Measurements from ENCODE around the gene MRPL30. TPM values are rescaled to one million over a fixed set of nuclear protein-coding genes. Genes with fewer than 3 reads are reported as not detected.
"Not testable (repeated sequence)": the region's sequence is repeated elsewhere in the genome, so short reads cannot be mapped to it uniquely, and the experiment has no call there.

Gene MRPL30
- total RNA-seq, 2 donors from 2014 or later = 19.3 to 22.4 TPM

- no peak for DNase-seq (ENCODE audit: low spot score)
- no peak overlapping the region for H3K27ac Mint-ChIP-seq
- peaks cover 6% of the 10 kb centered on the region for H3K36me3 Mint-ChIP-seq
- H3K9me3 Mint-ChIP-seq = no peaks in the 10 kb centered on the region
- no peak for ATAC-seq
- H3K4me3 Mint-ChIP-seq = no peak overlapping the region
- peaks cover 0 to 3% of the 10 kb centered on the region in 2 donors for H3K4me1 Mint-ChIP-seq (ENCODE audit: low read depth in 2 of 2)
- H3K27me3 Mint-ChIP-seq = no peaks in the 10 kb centered on the region
These were observed 21.1 kb downstream of the MRPL30 start for GRCh38 chr2:99201959-99202678.

GRCh38 chr2:99205491-99205890, 24.5 kb downstream of the MRPL30 start:
- H3K27me3 Mint-ChIP-seq = no peaks in the 10 kb centered on the region
- no peak for ATAC-seq
- peaks cover 0 to 4% of the 10 kb centered on the region in 2 donors for H3K4me1 Mint-ChIP-seq (ENCODE audit: low read depth in 2 of 2)
- no peak overlapping the region for H3K27ac Mint-ChIP-seq
- no peak overlapping the region for H3K4me3 Mint-ChIP-seq
- peaks cover 22% of the 10 kb centered on the region for H3K36me3 Mint-ChIP-seq
- no peaks in the 10 kb centered on the region for H3K9me3 Mint-ChIP-seq
- DNase-seq (ENCODE audit: low spot score) = no peak

DNA sequence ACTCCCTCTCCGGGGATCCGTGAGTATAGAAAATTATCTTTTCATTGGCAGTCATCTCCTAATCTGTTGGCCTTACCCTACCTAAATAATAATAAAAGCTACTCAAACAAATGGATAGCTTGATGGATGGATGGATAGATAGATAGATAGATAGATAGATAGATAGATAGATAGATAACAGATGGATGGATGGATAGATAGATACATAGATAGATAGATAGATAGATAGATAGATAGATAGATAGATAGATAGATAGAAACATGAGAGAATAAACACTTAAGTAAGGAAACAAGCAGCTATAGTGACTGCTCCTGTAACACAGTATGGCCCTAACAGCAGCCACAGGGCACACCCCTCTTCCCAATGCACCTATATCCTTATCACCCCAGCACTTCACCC, 35.1 kb downstream of the MRPL30 start:
- H3K27me3 Mint-ChIP-seq = no peaks in the 10 kb centered on the region
- DNase-seq (ENCODE audit: low spot score) = no peak

GRCh38 chr2:99217929-99218501, 37.0 kb downstream of the MRPL30 start:
- DNase-seq (ENCODE audit: low spot score) (no peak), ATAC-seq (no peak)
- no peaks in the 10 kb centered on the region for H3K27me3 Mint-ChIP-seq
- H3K9me3 Mint-ChIP-seq = no peaks in the 10 kb centered on the region
- H3K4me1 Mint-ChIP-seq (ENCODE audit: low read depth in 2 of 2) = no peaks in the 10 kb centered on the region
- H3K4me3 Mint-ChIP-seq = no peak overlapping the region
- no peak overlapping the region for H3K27ac Mint-ChIP-seq
- no peaks in the 10 kb centered on the region for H3K36me3 Mint-ChIP-seq

More for the DNA sequence above, 35.1 kb downstream of the MRPL30 start:
- Mint-ChIP-seq H3K36me3 (no peaks in the 10 kb centered on the region), H3K9me3 (no peaks in the 10 kb centered on the region), H3K27ac (no peak overlapping the region), H3K4me1 (ENCODE audit: low read depth in 2 of 2) (no peaks in the 10 kb centered on the region), H3K4me3 (no peak overlapping the region)
- ATAC-seq = no peak

DNA sequence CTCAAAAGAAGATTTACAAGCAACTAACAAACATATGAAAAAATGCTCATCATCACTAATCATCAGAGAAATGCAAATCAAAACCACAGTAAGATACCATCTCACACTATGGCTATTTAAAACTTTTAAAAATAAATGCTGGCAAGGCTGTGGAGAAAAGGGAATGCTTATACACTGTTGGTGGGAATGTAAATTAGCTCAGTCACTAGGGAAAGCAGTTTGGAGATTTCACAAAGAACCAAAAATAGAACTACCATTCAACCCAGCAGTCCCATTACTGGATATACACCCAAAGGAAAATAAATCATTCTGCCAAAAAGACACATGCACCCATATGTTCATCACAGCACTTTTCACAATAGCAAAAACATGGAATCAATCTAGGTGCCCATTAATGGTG, 52.2 kb downstream of the MRPL30 start:
- H3K4me3 Mint-ChIP-seq; ATAC-seq; DNase-seq (ENCODE audit: low spot score); H3K4me1 Mint-ChIP-seq (ENCODE audit: low read depth in 2 of 2); H3K27ac Mint-ChIP-seq: not testable (repeated sequence)
- H3K27me3 Mint-ChIP-seq = peaks cover 8 to 25% of the 10 kb centered on the region in 2 donors
- peaks cover 16% of the 10 kb centered on the region for H3K9me3 Mint-ChIP-seq
- H3K36me3 Mint-ChIP-seq = peaks cover 14% of the 10 kb centered on the region

DNA sequence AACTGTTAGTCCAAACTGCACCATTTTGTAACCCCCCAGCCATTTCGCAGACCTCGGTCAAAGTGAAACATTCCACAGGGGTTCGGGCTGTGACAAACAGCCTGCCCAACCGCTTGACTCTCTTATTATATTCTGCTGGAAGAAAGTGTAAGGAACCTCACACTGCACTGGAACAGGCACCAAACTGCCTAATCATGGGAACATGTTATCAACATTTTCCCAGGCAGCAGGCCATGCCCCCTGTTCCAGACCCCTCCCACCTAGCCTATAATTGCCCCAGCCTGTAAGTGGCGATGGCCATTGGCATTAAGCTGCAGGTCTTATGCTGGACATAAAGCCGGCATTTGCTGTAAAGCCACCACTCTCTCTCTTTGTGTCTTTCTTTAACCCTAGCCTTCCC, 57.6 kb downstream of the MRPL30 start:
- H3K27me3 Mint-ChIP-seq = no peaks in the 10 kb centered on the region
- no peaks in the 10 kb centered on the region for H3K36me3 Mint-ChIP-seq
- no peak for DNase-seq (ENCODE audit: low spot score)
- ATAC-seq = no peak
- no peak overlapping the region for H3K4me3 Mint-ChIP-seq
- no peak overlapping the region for H3K27ac Mint-ChIP-seq
- H3K4me1 Mint-ChIP-seq (ENCODE audit: low read depth in 2 of 2) = no peaks in the 10 kb centered on the region
- H3K9me3 Mint-ChIP-seq = no peaks in the 10 kb centered on the region

GRCh38 chr2:99240431-99240830, 59.4 kb downstream of the MRPL30 start:
- no peak for ATAC-seq
- Mint-ChIP-seq H3K4me1 (ENCODE audit: low read depth in 2 of 2) (no peaks in the 10 kb centered on the region), H3K4me3 (no peak overlapping the region), H3K27ac (no peak overlapping the region), H3K27me3 (no peaks in the 10 kb centered on the region), H3K36me3 (no peaks in the 10 kb centered on the region), H3K9me3 (no peaks in the 10 kb centered on the region)
- no peak for DNase-seq (ENCODE audit: low spot score)

DNA sequence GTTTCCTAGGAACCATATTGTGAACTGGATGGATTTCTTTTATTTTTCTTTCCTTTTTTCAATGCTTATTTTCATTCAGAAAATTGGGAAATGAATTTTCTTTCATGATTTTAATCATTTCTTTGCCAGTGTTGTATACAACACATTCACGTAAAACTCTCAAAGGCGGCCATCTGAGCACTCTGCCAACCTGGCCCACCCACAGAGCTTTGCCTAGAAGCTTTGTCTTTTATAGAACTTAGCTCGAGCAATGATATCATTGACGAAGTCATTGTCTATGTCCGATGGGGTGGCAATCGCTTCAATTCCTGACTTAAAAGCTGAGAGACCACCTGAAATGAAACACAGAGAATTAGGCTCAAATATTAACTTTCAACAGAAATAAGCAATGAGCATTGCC, 61.2 kb downstream of the MRPL30 start:
- Mint-ChIP-seq H3K36me3 (no peaks in the 10 kb centered on the region), H3K9me3 (no peaks in the 10 kb centered on the region), H3K27ac (no peak overlapping the region), H3K4me3 (no peak overlapping the region), H3K4me1 (ENCODE audit: low read depth in 2 of 2) (no peaks in the 10 kb centered on the region), H3K27me3 (no peaks in the 10 kb centered on the region)
- no peak for DNase-seq (ENCODE audit: low spot score)
- no peak for ATAC-seq

Other genes starting within 250 kb of the MRPL30 start
- under 1 TPM in 1 of 2 donors, not detected in 1; 0.22 TPM for gene CRACDL, start 245.0 kb upstream of the MRPL30 start, total RNA-seq
- not detected for gene C2orf15, start 39.5 kb upstream of the MRPL30 start, total RNA-seq
- 1 to 10 TPM; 7.9 to 8.6 TPM for gene TSGA10, start 26.2 kb upstream of the MRPL30 start, total RNA-seq
- 1 to 10 TPM; 4.2 to 6.7 TPM for gene LIPT1, start 26.2 kb upstream of the MRPL30 start, total RNA-seq
- 10 to 100 TPM; 36.1 to 44.2 TPM for gene MITD1, start 126 bp upstream of the MRPL30 start, total RNA-seq
- gene LYG2, start 74.5 kb downstream of the MRPL30 start, total RNA-seq = not detected
- 1 to 10 TPM; 1.8 to 3.0 TPM for gene LYG1, start 120.0 kb downstream of the MRPL30 start, total RNA-seq
- 10 to 100 TPM; 28.9 to 40.1 TPM for gene TXNDC9, start 155.1 kb downstream of the MRPL30 start, total RNA-seq
- gene EIF5B, start 156.2 kb downstream of the MRPL30 start, total RNA-seq = 10 to 100 TPM; 64.7 to 82.6 TPM